Measurements from ENCODE around the gene MTX1. TPM values are rescaled to one million over a fixed set of nuclear protein-coding genes. Genes with fewer than 3 reads are reported as not detected.
"Not testable (repeated sequence)": the region's sequence is repeated elsewhere in the genome, so short reads cannot be mapped to it uniquely, and the experiment has no call there.

Gene MTX1
- total RNA-seq, 1 donor from 2014 or later, result 54.2 TPM

DNA sequence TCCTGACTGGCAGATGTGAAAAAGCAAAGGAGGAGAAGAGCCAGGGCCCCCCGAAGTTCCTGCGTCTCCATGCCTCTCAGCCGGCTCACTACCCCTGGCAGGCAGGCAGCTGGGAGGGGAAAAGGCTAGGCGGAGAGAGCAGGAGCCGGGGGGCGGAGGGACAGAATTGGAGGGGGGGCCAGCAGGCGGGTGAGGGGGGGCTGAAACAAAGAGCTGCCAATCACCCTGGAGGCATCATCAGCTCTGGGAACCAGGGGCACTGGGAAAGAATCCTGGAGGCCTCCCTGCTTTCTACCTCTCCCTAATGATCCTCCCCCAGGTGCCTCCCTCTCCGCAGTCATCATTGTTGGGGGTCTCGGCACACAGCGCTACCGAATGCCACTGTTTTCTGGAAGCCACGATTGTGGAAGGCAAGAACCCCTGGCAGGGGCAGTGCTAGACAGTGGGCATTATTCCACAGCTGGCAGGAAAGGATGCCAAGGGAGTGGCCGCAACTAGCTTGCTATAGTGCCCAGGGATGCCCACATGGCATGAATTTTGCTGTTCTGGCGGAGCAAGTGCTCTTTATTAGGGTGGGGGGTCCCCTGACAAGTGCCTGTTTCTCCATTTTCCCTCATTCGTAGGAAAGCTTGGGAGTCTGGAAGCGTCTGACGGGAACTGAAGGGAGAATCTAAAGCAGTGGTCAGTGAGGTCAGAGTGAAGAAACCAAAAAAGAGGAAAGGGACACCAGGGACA lies 522 bp upstream of the MTX1 start, which contains the start of gene THBS3:
THBS3 (minus strand) TSS at position 92 of the 735 bp plus-strand sequence; CDS start at position 71, 21 bp downstream.
- no peak for DNase-seq (ENCODE audit: low read depth, low spot score)

DNA sequence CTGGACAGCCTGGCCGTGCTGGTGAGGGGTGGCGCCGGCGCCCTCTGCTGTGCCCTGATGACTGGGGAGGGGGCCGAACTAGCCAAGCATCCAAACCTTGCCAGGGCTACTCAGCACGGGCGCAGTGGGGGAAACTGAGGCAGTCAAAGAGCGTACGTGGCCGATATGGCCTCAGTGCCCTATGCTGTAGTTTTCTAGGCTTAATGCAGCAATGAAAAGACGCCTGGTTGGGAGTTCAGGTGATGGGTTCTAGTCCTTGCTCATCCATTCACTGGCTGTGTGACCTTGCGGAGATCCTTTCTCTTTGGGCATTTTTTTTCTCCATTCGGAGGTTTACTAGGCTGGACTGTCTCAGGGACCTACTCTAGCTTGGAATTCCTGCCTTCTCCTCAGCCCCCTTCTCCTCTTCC lies 822 bp downstream of the MTX1 start:
- no peak for DNase-seq (ENCODE audit: low read depth, low spot score)

DNA sequence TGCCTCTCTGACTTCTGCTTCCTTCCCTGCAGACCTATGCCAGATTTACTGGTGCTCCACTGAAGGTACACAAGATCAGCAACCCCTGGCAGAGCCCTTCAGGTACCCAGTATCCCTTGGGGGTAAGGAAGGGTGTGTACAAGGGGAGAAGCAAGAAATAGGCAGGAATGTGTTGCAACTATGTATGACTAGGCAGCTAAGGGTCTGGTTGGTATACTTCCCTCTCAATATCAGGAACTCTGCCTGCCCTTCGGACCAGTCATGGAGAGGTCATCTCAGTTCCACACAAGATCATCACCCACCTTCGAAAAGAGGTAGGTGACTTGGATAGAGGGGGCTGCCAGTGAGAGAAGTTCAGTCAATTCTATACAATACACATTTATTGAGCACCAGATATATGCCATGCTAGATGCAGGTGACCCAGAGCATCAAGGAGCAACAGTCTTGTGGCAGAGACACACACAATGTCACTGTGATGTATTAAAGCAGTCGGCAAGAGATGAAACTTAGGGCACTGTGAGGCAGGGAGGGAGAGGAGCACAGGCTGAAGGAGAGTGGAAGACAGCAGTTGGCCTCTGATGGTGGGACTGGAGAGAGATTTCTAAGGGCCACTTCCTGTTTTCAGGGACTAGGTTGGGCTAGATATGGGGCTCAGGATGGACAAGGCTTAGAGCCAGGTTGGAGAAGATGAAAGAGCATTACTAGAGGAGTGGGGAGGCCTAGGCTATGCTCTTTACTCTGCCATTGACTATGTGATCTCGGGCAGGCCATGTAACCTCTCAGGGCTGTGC lies 2.0 kb downstream of the MTX1 start:
- DNase-seq (ENCODE audit: low read depth, low spot score), result no peak

DNA sequence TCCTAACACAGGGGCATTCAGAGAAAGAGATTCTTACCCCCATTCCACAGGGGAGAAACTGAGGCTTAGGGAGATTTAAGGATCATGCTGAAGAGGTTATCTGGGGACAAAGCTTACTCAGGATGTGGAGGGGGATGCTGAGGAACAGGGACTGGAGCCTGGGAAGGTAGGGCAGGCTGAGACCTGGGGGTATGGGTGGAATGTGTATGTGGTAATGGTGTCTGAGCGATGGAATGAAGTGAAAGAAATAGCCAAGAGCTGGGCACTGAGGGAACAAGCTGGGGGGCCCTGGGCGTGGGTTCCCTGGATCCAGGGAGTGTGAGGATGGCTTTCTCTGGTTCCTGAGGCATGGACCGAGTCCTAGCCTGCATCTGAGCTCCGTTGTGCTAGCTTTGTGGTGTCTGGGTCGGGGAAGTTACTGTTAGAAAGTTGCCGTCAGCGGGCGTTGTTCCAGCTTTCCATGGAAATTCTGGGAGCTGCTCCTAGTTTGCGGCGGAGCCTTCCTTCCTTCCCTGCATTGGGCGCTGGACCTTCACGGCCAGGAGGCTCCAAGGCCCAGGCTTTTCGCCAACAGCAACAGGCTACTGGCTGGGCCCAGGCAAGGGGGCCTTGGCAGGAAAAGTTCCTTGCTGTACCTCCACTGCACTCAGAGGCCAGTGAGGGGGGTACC lies 3.0 kb downstream of the MTX1 start:
- not testable (repeated sequence) for DNase-seq (ENCODE audit: low read depth, low spot score)

DNA sequence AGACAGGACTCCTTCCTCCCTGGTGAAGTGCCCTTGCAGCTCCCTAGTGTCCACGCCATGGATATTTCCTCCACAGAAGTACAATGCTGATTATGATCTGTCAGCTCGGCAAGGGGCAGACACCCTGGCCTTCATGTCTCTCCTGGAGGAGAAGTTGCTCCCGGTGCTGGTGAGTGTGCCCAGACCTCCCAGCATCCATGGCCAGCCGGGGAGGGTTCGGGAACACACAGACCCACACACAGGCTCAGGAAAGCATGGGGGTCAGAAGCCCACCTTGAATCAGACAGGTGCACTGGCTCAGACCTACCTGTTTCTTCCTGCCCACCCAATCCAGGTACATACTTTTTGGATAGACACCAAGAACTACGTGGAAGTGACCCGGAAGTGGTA lies 3.6 kb downstream of the MTX1 start:
- not testable (repeated sequence) for DNase-seq (ENCODE audit: low read depth, low spot score)

DNA sequence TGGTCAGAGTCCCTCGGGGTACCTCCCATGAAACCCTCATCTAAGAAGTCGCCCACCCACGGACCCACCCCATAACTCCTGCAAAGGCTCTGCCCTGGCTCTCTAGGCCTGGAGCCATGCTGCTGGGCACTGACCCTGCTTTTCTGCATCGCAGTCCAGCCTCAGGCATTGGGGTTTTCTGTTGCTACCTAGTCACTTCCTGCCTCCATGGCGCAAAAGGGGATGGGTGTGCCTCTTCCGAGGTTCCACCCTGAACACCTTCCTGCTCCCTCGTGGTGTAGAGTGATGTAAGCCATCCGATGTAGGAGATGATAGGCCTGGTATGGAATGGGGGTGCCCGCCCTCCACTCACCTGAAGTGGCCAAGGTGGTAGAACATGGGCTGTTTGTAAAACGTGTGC lies 6.2 kb downstream of the MTX1 start:
- not testable (repeated sequence) for DNase-seq (ENCODE audit: low read depth, low spot score)

DNA sequence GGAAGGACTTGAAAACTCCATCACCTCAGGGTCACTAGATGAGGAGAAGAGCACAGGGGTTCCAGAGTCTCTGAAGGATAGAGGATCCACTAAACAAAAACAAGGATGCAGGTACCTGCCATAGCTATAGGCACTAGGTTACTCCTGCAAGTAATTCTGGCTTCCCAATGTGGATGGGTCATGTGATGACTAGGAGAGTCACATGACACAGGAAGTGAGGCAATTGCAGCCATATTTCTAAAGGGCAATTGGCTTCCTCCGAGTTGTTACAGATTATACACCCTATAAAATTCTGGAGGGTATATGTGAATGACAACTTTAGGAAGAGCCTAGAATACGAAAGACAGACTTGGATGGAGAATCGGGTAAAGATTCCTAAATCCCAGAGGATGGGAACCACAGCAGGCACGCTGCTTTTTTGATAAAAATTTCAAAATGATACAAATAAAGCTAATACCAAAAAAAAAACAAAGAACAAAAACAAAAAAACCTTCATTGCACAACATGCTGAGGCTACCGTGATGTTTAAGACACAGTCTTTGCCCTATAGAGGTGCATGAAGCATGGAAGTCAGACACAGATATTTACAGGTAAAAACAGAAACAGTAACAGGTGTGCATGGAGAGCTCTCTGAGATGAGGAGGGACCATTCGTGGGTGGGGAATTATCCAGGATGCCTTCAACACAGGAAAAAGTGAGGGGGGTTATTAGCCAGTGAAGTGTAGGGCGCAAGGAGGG lies 10.5 kb downstream of the MTX1 start:
- DNase-seq (ENCODE audit: low read depth, low spot score), result no peak

DNA sequence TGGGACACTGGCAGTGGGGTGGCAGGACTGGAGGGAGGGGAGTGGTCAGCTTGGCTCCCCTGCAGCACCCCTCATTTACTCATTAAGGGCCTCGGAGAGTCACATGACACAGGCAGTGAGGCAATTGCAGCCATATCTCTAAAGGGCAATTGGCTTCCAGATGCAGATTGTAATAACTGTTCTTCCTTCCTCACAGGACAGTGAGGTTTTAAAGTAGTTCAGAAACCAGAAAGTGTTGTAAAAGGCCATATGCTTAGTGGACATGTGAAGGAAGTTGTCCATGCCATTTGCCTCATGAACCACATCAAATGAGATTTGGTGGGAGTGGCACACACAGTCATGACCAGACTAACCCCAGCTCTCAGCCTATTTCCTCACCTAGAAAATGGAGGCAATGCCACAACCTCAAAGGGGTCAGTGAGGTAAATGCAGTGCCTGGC lies 11.1 kb downstream of the MTX1 start:
- no peak for DNase-seq (ENCODE audit: low read depth, low spot score)

DNA sequence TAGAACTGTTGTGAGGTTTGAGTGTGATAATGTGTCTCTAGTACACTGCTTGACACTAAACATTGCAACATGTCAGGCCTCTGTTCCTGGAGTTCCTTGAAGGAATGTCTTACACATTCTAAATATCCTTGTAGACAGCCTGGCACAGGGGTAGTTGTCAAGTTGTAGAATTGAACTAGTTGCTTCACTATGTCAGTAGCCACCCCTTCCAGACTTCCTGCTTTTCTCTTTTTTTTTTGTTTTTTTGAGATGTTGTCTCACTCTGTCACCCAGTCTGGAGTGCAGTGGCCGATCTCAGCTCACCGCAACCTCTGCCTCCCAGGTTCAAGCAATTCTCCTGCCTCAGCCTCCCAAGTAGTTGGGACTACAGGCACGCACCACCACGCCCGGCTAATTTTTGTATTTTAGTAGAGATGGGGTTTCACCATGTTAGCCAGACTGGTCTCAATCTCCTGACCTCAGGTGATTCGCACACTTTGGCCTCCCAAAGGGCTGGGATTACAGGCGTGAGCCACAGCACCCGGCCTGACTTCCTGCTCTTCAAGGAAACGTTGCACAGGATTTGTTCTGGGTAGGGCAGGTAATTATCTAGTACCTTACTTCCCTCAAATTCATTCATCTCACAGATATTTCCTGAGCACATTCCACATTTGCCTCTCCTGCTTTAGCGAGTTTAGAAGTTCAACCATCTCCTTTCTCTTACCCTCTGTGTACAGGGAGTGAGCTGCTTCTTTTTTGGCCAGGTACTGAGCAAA lies 11.9 kb downstream of the MTX1 start:
- DNase-seq (ENCODE audit: low read depth, low spot score), result not testable (repeated sequence)

DNA sequence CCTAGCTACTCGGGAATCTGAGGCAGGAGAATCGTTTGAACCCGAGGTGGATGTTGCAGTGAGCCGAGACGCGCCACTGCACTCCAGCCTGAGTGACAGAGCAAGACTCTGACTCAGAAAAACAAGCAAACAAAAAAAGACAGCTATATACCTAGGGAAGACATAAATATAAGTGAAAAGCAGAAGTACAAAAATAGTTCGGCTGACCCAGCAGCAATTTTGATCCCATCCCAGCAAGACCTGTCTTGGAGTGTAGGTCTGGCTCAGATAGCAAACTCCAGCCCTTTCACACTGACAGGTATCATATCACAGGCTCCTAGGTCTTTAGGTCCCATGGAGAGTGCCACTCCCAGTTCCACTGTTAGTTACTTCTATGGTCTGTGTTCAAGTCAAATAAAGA lies 14.6 kb downstream of the MTX1 start:
- no peak for DNase-seq (ENCODE audit: low read depth, low spot score)

DNA sequence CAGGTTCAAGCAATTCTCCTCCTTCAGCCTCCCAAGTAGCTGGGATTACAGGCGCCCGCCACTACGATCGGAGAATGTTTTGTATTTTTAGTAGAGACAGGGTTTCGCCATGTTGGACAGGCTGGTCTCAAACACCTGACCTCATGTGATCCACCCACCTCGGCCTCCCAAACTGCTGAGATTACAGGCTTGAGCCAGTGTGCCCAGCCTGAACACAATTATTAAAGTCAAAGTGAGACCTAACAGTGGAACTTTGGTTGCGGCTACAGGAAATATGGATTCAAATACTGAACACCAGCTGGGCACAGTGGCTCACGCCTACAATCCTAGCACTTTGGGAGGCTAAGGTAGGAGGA lies 16.9 kb downstream of the MTX1 start:
- DNase-seq (ENCODE audit: low read depth, low spot score), result not testable (repeated sequence)

DNA sequence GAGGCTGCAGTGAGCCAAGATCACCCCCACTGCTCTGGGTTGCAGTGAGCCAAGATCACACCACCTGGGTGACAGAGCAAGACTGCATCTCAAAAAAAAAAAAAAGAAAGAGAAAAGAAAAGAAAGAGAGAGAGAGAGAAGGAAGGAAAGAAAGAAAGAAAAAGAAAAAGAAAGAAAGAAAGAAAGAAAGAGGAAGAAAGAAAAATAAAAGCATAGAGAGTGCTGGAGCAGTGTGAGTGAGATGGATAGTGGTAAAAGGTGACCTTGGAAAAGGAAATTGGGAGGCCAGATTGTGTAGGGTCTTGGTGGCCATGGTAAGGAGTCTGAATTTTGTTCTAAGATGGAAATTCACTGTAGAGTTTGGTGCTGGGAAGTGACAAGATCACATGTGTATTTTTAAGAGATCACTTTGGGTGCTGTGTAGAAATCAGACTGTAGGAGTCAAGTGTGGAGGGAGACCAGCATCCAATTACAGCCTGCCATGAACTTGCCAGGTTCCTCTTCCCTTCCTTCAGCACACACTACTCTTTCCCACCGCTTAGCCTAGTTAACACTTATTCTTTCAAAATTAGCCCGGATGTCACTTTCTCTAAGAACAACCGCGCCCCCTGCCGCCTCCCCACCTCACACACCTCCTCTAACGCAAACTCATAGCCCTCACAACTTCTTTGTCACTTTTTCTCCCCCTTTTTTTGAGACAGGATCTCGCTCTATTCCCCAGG lies 17.9 kb downstream of the MTX1 start:
- peak; percentile 57 for DNase-seq (ENCODE audit: low read depth, low spot score)

DNA sequence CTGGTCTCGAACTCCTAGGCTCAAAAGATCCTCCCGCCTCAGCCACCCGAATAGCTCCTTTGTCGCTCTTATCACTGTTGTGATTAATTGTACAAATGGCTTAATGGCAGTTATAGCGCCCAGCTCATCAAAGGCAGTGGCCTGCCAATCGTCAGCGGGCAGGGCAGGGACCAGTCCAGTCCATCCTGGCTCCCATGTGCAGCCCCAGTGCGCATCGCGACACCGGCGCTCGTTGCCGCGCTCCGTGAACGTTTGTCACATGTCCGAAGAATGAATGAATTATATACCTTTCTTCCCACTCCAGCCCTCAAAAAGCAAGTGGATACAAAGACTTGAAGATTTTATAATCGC lies 18.4 kb downstream of the MTX1 start:
- no peak for DNase-seq (ENCODE audit: low read depth, low spot score)

DNA sequence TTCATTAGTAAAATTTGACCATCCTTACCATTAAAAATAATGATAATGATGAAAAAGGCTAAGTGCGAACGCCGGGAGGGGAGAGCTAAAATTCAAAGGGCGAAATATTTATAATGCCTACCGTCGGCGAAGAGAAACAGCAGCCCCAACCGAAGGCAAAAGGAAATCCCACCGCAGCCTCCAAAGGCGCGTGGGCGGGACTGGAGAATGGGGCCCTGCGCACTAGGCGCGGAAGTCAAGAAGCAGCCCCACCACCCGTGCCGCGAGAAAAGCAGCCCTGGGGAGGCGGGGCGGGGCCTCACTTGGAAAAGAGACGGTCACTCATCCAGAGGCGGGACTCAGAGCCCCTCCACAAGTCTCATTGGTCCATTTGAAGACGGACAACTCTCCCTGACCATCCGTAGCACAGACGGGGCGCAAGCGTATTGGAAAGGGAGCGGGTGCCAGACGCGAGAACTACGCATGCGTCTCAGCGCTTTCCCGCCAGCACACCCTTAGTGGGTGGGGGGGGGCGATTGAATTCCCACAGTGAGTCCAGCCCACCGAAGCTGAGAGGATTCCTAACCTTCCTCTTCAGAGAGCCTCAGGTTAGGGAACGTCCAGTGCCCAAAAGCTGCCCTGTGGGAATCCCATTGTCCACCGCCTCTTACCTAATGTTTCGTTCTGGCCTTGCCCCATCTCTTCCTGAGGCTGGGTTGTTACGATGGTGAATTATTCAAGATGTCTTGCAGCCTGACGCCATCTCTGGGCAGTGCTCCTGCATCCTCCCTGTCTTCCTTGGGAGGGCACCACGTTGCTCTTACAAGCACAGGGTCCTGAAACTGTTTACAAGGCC lies 19.0 kb downstream of the MTX1 start:
- DNase-seq (ENCODE audit: low read depth, low spot score), result peak; percentile 96

DNA sequence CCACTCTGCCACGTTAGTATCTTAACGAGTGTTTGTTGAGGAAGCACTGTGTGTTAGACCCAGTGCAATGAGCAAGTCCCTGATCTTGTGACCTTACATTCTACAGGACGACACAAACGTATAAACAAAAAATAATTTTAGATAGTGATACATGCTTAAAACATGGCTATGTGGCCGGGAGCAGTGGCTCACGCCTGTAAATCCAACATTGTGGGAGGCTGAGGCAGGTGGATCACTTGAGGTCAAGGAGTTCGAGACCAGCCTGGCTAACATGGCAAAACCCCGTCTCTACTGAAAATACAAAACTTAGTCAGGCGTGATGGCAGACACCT lies 19.6 kb downstream of the MTX1 start:
- DNase-seq (ENCODE audit: low read depth, low spot score), result no peak

DNA sequence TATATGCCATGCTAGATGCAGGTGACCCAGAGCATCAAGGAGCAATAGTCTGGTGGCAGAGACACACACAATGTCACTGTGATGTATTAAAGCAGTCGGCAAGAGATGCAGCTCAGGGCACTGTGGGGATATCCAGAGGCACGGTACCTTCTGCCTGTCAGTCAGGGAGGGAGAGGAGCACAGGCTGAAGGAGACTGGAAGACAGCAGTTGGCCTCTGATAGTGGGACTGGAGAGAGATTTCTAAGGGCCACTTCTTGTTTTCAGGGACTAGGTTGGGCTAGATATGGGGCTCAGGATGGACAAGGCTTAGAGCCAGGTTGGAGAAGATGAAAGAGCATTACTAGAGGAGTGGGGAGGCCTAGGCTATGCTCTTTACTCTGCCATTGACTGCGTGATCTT lies 22.8 kb downstream of the MTX1 start:
- DNase-seq (ENCODE audit: low read depth, low spot score), result not testable (repeated sequence)

DNA sequence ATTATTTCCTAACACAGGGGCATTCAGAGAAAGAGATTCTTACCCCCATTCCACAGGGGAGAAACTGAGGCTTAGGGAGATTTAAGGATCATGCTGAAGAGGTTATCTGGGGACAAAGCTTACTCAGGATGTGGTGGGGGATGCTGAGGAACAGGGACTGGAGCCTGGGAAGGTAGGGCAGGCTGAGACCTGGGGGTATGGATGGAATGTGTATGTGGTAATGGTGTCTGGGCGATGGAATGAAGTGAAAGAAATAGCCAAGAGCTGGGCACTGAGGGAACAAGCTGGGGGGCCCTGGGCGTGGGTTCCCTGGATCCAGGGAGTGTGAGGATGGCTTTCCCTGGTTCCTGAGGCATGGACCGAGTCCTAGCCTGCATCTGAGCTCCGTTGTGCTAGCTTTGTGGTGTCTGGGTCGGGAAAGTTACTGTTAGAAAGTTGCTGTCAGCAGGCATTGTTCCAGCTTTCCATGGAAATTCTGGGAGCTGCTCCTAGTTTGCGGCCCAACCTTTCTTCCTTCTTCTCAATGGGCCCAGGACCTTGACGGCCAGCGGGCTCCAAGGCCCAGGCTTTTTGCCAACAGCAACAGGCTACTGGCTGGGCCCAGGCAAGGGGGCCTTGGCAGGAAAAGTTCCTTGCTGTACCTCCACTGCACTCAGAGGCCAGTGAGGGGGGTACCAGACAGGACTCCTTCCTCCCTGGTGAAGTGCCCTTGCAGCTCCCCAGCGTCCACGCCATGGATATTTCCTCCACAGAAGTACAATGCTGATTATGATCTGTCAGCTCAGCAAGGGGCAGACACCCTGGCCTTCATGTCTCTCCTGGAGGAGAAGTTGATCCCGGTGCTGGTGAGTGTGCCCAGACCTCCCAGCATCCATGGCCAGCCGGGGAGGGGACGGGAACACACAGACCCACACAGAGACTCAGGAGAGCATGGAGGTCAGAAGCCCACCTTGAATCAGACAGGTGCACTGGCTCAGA lies 23.8 kb downstream of the MTX1 start:
- not testable (repeated sequence) for DNase-seq (ENCODE audit: low read depth, low spot score)

DNA sequence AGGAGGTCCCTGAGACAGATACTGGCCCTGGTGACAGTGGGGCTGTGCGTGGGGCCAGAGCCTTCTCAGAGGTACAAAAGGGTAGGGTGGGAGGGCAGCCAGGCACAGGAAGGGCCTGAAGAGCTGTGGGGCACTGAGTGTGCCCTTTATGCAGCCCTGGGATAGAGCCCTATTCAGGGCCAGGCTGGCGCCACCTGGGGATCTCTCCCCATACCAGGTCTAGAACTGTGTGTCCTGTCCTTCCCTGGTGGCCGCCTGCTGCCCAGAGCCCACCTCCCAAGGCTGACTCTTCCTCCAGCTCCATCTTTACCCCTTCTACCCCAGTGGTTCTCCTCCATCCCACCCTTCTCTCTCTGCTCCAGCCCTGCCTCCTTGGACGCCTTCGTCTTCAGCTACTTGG lies 25.0 kb downstream of the MTX1 start:
- not testable (repeated sequence) for DNase-seq (ENCODE audit: low read depth, low spot score)
